GM19239 (cell line): Measurements from ENCODE around the gene CD4.
"Not testable (repeated sequence)": the region's sequence is repeated elsewhere in the genome, so short reads cannot be mapped to it uniquely, and the experiment has no call there.

Experiments used
- DNase-seq: peaks from one replicate; pipeline ENCODE4 v3.0.0; 2011; ENCODE audit warnings: low spot score; ENCODE audit not compliant: insufficient read length
- FAIRE-seq: peaks from 2 replicates; lab custom pipeline; 2011; peaks lifted over from hg19 to GRCh38; lab: Jason Lieb, UNC

Gene CD4

GRCh38 chr12:6860116-6860515 is 70.8 kb downstream of the CD4 start:
- DNase-seq = no peak
- no peak for FAIRE-seq

GRCh38 chr12:6860942-6861341 is 71.6 kb downstream of the CD4 start:
- FAIRE-seq (no peak), DNase-seq (no peak)

GRCh38 chr12:6861391-6861790 is 72.1 kb downstream of the CD4 start:
- no peak for DNase-seq
- FAIRE-seq = no peak

GRCh38 chr12:6863033-6863432 is 73.7 kb downstream of the CD4 start:
- FAIRE-seq = no peak
- DNase-seq = no peak

- no peak for FAIRE-seq
Measured at GRCh38 chr12:6863586-6864321, 74.4 kb downstream of the CD4 start.

GRCh38 chr12:6865307-6865706 is 76.0 kb downstream of the CD4 start:
- DNase-seq, FAIRE-seq: not testable (repeated sequence)

More at GRCh38 chr12:6863586-6864321, 74.4 kb downstream of the CD4 start:
- no peak for DNase-seq

- FAIRE-seq (no peak), DNase-seq (no peak)
Measured at GRCh38 chr12:6866163-6866919, 77.0 kb downstream of the CD4 start.

GRCh38 chr12:6866920-6867412 is 77.6 kb downstream of the CD4 start:
- no peak for DNase-seq
- FAIRE-seq = peak; percentile 89

- FAIRE-seq = peak; percentile 85
- DNase-seq = peak; percentile 78
Measured at GRCh38 chr12:6867413-6868210, 78.3 kb downstream of the CD4 start, which contains the start of gene TPI1. TPI1 (plus strand) TSS chr12:6867531; CDS start chr12:6867567, 36 bp downstream.

GRCh38 chr12:6868211-6869048 is 79.1 kb downstream of the CD4 start:
- DNase-seq (no peak), FAIRE-seq (peak; percentile 54)

- FAIRE-seq (peak; percentile 93), DNase-seq (peak; percentile 73)
Measured at GRCh38 chr12:6869049-6870021, 80.0 kb downstream of the CD4 start.

GRCh38 chr12:6870304-6870703 is 81.0 kb downstream of the CD4 start:
- FAIRE-seq, DNase-seq: not testable (repeated sequence)
